LNCAP (cell line): Measurements from ENCODE around the gene TSLP.

Experiments
- TF ChIP-seq, protein P1 (sequence below): fragments of 450-650 bp; IDR thresholded peaks from 2 replicates; pipeline ENCODE4 v1.5.1; 2017; ENCODE audit warnings: mild to moderate bottlenecking

Gene TSLP

DNA sequence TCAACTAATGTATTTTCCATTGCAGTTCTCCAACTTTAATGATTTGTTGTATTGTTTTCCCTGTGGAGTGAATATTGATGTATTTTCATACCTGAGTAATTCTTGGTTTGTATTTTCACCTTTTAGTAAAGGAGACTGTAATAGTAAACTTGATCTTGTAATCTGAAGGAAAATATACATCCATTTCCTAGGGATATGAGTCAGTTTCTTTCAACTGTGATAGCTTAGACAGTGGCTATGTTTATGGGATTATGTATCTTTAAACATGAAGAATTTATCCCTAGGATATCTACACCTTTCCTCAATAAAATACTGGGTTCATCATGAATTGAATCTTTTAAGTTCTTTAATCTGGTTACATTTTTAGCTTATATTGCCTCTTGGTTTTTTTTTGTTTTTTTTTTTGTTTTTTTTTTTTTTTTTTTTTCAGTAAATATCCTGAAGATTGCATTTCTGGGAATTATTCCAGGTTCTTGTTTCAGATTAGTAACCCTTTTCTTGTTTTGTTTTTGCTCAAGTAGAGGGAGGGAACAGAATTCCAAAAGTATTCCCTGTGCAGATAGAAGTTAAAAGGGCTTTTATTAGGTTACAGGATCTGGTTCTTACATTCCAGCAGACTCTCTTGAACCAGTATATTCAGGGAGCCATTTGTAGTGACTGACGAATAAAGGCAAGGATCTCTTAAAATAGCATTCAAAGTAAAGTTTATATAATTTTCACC, 27.7 kb downstream of the TSLP start:
- TF ChIP-seq, protein P1, sequence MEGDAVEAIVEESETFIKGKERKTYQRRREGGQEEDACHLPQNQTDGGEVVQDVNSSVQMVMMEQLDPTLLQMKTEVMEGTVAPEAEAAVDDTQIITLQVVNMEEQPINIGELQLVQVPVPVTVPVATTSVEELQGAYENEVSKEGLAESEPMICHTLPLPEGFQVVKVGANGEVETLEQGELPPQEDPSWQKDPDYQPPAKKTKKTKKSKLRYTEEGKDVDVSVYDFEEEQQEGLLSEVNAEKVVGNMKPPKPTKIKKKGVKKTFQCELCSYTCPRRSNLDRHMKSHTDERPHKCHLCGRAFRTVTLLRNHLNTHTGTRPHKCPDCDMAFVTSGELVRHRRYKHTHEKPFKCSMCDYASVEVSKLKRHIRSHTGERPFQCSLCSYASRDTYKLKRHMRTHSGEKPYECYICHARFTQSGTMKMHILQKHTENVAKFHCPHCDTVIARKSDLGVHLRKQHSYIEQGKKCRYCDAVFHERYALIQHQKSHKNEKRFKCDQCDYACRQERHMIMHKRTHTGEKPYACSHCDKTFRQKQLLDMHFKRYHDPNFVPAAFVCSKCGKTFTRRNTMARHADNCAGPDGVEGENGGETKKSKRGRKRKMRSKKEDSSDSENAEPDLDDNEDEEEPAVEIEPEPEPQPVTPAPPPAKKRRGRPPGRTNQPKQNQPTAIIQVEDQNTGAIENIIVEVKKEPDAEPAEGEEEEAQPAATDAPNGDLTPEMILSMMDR, result no peak

DNA sequence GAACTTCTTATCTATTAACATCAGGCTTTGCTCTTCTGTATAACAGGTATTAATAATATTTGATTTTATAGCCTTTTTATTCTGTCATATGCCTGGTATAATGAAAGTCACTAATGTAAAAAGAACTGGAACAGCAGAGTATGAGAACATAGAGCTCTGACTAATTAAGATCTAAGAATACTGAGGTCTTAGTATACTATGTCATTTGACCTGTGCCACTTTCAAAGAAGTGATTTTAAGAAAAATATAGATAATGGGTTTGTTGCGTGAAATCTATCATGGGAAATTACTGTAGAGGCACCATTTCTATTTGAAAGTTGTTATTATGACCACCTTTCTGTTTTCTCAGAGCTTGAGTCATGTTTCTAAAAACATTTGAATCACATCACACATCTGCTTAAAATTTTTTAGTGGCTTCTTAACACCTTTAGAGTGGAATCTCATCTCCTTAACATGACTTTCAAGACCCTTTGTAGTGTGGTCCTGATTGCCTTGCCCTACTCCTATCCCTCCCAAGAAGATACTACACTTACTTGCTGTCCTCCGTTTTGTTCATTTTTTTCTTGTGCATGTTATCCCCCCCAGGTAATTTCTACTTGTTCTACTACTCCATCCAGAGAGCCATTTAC, 34.9 kb downstream of the TSLP start:
- TF ChIP-seq, protein P1, result no peak

DNA sequence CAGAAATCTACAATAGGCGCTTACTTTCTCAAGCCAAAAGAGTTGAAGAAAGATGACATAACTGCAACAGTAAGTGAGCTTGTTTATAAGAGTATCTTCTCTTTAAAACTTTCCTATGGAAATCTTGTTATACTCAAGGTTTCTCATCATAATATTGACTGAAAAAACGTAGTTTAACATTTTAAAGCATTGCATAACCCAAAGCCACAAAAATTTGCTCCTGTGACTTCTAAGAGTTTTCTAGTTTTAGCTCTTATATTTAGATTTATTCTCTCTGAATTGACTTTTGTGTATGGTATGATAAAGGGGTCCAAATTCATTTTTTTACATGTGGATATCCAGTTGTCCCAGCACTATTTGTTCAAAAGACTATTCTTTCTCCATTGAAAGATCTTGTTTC, 35.9 kb downstream of the TSLP start:
- TF ChIP-seq, protein P1, result no peak

DNA sequence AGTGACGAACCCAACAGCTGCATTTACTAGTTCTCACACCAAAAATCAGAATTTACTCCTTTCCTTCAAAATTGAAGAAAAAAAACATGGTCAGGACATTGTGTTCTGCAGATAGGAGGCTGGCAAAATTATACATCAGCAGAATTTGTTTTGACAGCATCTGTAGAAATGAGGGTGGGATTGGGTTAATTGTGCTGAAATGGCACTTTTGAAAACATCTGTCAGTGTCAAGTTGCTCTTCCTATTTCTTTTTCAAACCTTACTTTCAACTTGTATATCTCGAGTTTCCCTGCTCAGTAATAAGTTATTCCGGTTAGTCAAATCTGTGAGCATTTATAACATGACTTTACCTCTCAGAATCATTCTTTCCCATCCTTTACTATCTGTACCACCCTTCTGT, 40.4 kb downstream of the TSLP start:
- TF ChIP-seq, protein P1, result no peak

DNA sequence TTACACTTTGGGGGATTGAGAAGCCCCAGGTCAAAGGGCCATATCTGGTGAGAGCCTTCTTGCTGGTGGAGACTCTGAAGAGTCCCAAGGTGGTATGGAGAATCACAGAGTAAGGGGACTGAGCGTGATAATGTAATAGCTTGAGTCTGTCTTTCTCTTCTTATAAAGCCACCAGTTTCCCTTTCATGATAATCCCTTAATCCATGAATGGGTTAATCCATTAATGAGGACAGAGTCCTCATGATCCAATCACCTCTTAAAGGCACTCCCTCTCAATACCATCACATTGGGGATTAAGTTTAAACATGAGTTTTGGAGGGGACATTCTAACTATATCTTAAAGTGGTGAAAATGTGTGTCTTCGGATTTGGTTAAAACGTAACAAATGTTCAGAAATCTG, 42.2 kb downstream of the TSLP start:
- TF ChIP-seq, protein P1, result no peak

DNA sequence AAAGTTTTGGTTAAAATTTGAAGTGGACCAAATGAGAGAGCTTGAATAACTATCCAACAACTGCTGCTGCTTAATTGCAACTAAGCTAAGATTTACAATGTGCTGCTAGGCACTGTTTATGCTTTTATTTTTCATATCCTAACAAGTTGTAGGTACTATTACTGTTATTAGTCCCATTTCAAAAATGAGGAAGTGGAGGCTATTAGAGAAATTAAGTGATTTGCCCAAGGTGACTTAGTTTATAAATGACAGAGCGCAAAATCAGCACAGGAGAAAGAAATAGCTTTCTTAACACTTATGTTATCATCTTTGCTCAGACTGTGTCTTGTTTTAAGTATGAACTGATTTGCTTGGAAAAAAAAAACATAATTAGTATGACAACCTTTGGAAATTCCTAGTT, 43.7 kb downstream of the TSLP start:
- TF ChIP-seq, protein P1, result no peak

DNA sequence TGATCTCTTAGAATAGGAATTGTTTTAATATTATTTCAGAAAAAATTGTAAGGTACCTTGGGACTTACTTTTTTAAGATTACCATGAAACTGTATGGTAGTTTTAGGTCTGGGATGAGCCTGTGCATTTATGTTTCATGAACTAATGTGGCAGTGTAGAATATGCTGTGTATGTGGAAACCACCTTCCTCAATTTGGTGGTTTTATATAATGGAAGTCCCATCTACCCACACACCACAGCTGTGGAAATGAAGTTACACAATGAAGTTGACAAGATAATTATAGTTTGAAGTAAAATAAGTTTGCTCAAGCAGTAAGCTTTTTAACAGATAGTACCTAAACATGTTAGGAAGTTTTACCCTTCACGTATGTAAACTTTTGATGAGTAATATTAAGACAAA, 45.0 kb downstream of the TSLP start:
- TF ChIP-seq, protein P1, result no peak
